Measurements from ENCODE around the gene SMAD6. TPM values are rescaled to one million over a fixed set of nuclear protein-coding genes. Genes with fewer than 3 reads are reported as not detected.

SMAD6 gene
- total RNA-seq, 2 experiments from 2014 or later = 0.40 TPM

GRCh38 chr15:66734961-66735908 lies 33.2 kb downstream of the SMAD6 start:
- Mint-ChIP-seq H3K27ac (no peak overlapping the region), H3K27me3 (peaks cover 1% of the 10 kb centered on the region), H3K9me3 (no peaks in the 10 kb centered on the region), H3K36me3 (ENCODE audit: low read depth) (no peaks in the 10 kb centered on the region), H3K4me3 (no peak overlapping the region), H3K4me1 (no peaks in the 10 kb centered on the region)
- no peak for DNase-seq
- ChIA-PET CTCF (interaction anchor here (0.8 to 1.6 kb wide), 4 partner anchors 9 to 15 kb away, joined by 3 to 4 read pairs (median 4); no protein-coding TSS in a partner anchor), POLR2A (interaction anchor here (0.7 kb wide), 1 partner anchor 660 kb away, joined by 3 read pairs; no protein-coding TSS in a partner anchor)

GRCh38 chr15:66735909-66736305 lies 33.9 kb downstream of the SMAD6 start:
- Mint-ChIP-seq H3K27ac (no peak overlapping the region), H3K4me3 (no peak overlapping the region), H3K27me3 (peaks cover 1% of the 10 kb centered on the region), H3K4me1 (no peaks in the 10 kb centered on the region), H3K36me3 (ENCODE audit: low read depth) (no peaks in the 10 kb centered on the region), H3K9me3 (no peaks in the 10 kb centered on the region)
- POLR2A ChIA-PET = no interaction called here
- no peak for DNase-seq
- CTCF ChIA-PET = interaction anchor here (0.7 kb wide), 1 partner anchor 41 kb away, joined by 4 read pairs; no protein-coding TSS in a partner anchor

GRCh38 chr15:66737243-66738010 lies 35.4 kb downstream of the SMAD6 start:
- CTCF ChIA-PET = no interaction called here
- Mint-ChIP-seq H3K4me1 (no peaks in the 10 kb centered on the region), H3K9me3 (no peaks in the 10 kb centered on the region), H3K27me3 (peaks cover 1% of the 10 kb centered on the region), H3K4me3 (no peak overlapping the region), H3K36me3 (ENCODE audit: low read depth) (no peaks in the 10 kb centered on the region), H3K27ac (no peak overlapping the region)
- POLR2A ChIA-PET = no interaction called here
- DNase-seq = no peak

GRCh38 chr15:66738116-66738515 lies 36.1 kb downstream of the SMAD6 start:
- H3K27ac Mint-ChIP-seq = no peak overlapping the region
- no peaks in the 10 kb centered on the region for H3K4me1 Mint-ChIP-seq
- H3K27me3 Mint-ChIP-seq = peaks cover 1% of the 10 kb centered on the region
- no peaks in the 10 kb centered on the region for H3K9me3 Mint-ChIP-seq
- no peak for DNase-seq
- no peak overlapping the region for H3K4me3 Mint-ChIP-seq
- no peaks in the 10 kb centered on the region for H3K36me3 Mint-ChIP-seq (ENCODE audit: low read depth)
- POLR2A ChIA-PET = no interaction called here
- CTCF ChIA-PET = no interaction called here

GRCh38 chr15:66738595-66738994 lies 36.6 kb downstream of the SMAD6 start:
- Mint-ChIP-seq H3K27ac (no peak overlapping the region), H3K36me3 (ENCODE audit: low read depth) (no peaks in the 10 kb centered on the region), H3K4me1 (no peaks in the 10 kb centered on the region), H3K27me3 (peaks cover 1% of the 10 kb centered on the region), H3K9me3 (no peaks in the 10 kb centered on the region), H3K4me3 (no peak overlapping the region)
- CTCF ChIA-PET = interaction anchor here (0.6 kb wide), 1 partner anchor 979 kb away, joined by 3 read pairs; no protein-coding TSS in a partner anchor
- DNase-seq = no peak
- POLR2A ChIA-PET = no interaction called here

- DNase-seq = no peak
- Mint-ChIP-seq H3K4me1 (no peaks in the 10 kb centered on the region), H3K27ac (no peak overlapping the region), H3K9me3 (no peaks in the 10 kb centered on the region), H3K4me3 (no peak overlapping the region), H3K27me3 (peaks cover 1% of the 10 kb centered on the region), H3K36me3 (ENCODE audit: low read depth) (no peaks in the 10 kb centered on the region)
- POLR2A ChIA-PET = no interaction called here
- CTCF ChIA-PET = no interaction called here
Observed at GRCh38 chr15:66739287-66739686, 37.3 kb downstream of the SMAD6 start.

- Mint-ChIP-seq H3K27me3 (peaks cover 1% of the 10 kb centered on the region), H3K36me3 (ENCODE audit: low read depth) (no peaks in the 10 kb centered on the region), H3K9me3 (no peaks in the 10 kb centered on the region), H3K4me3 (no peak overlapping the region), H3K4me1 (no peaks in the 10 kb centered on the region), H3K27ac (no peak overlapping the region)
- no peak for DNase-seq
- ChIA-PET CTCF (no interaction called here), POLR2A (no interaction called here)
Observed at GRCh38 chr15:66740802-66741201, 38.8 kb downstream of the SMAD6 start.

GRCh38 chr15:66741646-66742045 lies 39.6 kb downstream of the SMAD6 start:
- H3K27ac Mint-ChIP-seq = no peak overlapping the region
- DNase-seq = no peak
- H3K4me1 Mint-ChIP-seq = no peaks in the 10 kb centered on the region
- no peak overlapping the region for H3K4me3 Mint-ChIP-seq
- peaks cover 1% of the 10 kb centered on the region for H3K27me3 Mint-ChIP-seq
- CTCF ChIA-PET = no interaction called here
- H3K9me3 Mint-ChIP-seq = no peaks in the 10 kb centered on the region
- no peaks in the 10 kb centered on the region for H3K36me3 Mint-ChIP-seq (ENCODE audit: low read depth)
- POLR2A ChIA-PET = no interaction called here

- CTCF ChIA-PET = no interaction called here
- no peaks in the 10 kb centered on the region for H3K9me3 Mint-ChIP-seq
- H3K27ac Mint-ChIP-seq = no peak overlapping the region
- H3K4me3 Mint-ChIP-seq = no peak overlapping the region
- POLR2A ChIA-PET = no interaction called here
- no peak for DNase-seq
- no peaks in the 10 kb centered on the region for H3K4me1 Mint-ChIP-seq
- H3K27me3 Mint-ChIP-seq = peaks cover 1% of the 10 kb centered on the region
- H3K36me3 Mint-ChIP-seq (ENCODE audit: low read depth) = no peaks in the 10 kb centered on the region
Observed at GRCh38 chr15:66742286-66742685, 40.2 kb downstream of the SMAD6 start.

- H3K4me1 Mint-ChIP-seq = no peaks in the 10 kb centered on the region
- ChIA-PET POLR2A (no interaction called here), CTCF (no interaction called here)
- H3K4me3 Mint-ChIP-seq = no peak overlapping the region
- no peaks in the 10 kb centered on the region for H3K9me3 Mint-ChIP-seq
- no peaks in the 10 kb centered on the region for H3K27me3 Mint-ChIP-seq
- no peaks in the 10 kb centered on the region for H3K36me3 Mint-ChIP-seq (ENCODE audit: low read depth)
- no peak overlapping the region for H3K27ac Mint-ChIP-seq
- DNase-seq = no peak
Observed at GRCh38 chr15:66743204-66743603, 41.2 kb downstream of the SMAD6 start.

GRCh38 chr15:66743703-66744536 lies 41.9 kb downstream of the SMAD6 start:
- no peaks in the 10 kb centered on the region for H3K36me3 Mint-ChIP-seq (ENCODE audit: low read depth)
- H3K4me3 Mint-ChIP-seq = no peak overlapping the region
- ChIA-PET POLR2A (no interaction called here), CTCF (interaction anchor here (1.0 kb wide), 1 partner anchor 10 kb away, joined by 3 read pairs; no protein-coding TSS in a partner anchor)
- H3K27ac Mint-ChIP-seq = no peak overlapping the region
- no peaks in the 10 kb centered on the region for H3K4me1 Mint-ChIP-seq
- no peaks in the 10 kb centered on the region for H3K27me3 Mint-ChIP-seq
- no peak for DNase-seq
- no peaks in the 10 kb centered on the region for H3K9me3 Mint-ChIP-seq

- POLR2A ChIA-PET = no interaction called here
- no peak overlapping the region for H3K4me3 Mint-ChIP-seq
- no peak for DNase-seq
- H3K9me3 Mint-ChIP-seq = no peaks in the 10 kb centered on the region
- no peaks in the 10 kb centered on the region for H3K36me3 Mint-ChIP-seq (ENCODE audit: low read depth)
- no peak overlapping the region for H3K27ac Mint-ChIP-seq
- H3K4me1 Mint-ChIP-seq = no peaks in the 10 kb centered on the region
- CTCF ChIA-PET = interaction anchor here (1.0 kb wide), 1 partner anchor 10 kb away, joined by 3 read pairs; no protein-coding TSS in a partner anchor
- H3K27me3 Mint-ChIP-seq = no peaks in the 10 kb centered on the region
Observed at GRCh38 chr15:66744610-66745279, 42.7 kb downstream of the SMAD6 start.
